ENCODE measurements around the gene TEX11.
"Not testable (repeated sequence)": the region's sequence is repeated elsewhere in the genome, so short reads cannot be mapped to it uniquely, and the experiment has no call there.

TEX11 gene

DNA sequence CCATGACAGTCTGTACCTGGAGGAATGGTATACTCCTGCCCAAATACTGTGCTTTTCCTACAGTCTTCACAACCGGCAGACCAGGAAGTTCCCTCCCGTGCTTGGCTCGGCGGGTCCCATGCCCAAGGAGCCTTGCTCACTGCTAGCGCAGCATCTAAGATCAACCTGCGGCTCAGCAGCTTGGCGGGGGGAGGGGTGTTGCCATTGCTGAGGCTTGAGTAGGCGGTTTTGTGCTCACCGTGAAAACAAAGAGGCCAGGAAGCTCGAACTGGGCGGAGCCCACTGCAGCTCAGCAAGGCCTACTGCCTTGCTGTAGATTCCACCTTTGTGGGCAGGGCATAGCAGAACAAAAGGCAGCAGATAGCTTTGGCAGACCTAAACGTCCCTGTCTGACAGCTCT lies 152.7 kb downstream of the TEX11 start:
- no peak for DNase-seq (ENCODE audit: low read depth in 2 of 2)

DNA sequence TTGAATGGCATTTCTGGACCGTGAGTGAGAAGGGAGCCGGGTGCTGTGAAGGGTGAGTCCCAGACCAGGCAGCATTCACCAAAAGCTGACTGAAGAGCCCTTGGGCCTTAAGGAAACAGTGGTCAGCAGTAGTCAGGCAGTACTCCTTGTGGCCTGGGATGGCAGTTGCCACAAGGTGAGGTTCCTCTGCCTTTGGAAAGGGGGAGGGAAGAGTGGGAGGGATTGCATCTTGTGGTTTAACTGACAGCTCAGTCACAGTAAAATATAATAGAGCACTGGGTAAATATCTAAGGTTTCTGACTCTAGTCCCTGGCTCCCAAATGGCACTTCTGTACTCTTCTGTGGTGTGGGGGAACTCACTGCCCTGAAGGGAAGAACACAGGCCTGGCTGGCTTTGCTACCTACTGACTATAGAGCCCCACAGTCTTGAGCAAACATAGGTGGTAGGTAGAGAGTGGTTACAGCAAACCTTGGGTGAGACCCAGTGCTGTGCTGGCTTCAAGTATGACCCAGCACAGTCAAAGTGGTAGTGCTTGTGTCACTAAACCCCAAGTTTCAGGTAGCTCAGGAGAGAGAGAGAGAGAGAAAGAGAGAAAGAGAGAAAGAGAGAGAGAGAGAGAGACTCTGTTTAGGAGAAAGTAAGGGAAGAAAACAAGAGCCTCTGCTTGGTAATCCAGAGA lies 154.2 kb downstream of the TEX11 start:
- no peak for DNase-seq (ENCODE audit: low read depth in 2 of 2)

DNA sequence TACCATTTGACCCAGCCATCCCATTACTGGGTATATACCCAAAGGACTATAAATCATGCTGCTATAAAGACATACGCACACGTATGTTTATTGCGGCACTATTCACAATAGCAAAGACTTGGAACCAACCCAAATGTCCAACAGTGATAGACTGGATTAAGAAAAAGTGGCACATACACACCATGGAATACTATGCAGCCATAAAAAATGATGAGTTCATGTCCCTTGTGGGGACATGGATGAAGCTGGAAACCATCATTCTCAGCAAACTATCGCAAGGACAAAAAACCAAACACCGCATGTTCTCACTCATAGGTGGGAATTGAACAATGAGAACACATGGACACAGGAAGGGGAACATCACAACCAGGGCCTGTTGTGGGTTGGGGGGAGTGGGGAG lies 174.7 kb downstream of the TEX11 start:
- not testable (repeated sequence) for DNase-seq (ENCODE audit: low read depth in 2 of 2)

DNA sequence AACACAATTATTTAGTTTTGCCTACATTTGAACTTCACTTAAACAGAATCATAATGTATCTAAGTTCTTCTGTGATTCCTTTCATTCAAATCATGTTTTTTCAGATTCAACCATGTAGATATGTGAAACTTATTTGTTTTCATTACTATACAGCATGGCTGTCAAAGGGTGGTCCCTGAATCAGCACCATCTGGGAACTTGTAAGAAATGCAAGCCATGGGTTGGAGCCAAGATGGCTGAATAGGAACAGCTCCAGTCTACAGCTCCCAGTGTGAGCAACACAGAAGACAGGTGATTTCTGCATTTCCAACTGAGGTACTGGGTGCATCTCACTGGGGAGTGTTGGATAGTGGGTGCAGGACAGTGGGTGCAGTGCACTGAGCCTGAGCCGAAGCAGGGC lies 180.6 kb downstream of the TEX11 start:
- DNase-seq (ENCODE audit: low read depth in 2 of 2): not testable (repeated sequence)

DNA sequence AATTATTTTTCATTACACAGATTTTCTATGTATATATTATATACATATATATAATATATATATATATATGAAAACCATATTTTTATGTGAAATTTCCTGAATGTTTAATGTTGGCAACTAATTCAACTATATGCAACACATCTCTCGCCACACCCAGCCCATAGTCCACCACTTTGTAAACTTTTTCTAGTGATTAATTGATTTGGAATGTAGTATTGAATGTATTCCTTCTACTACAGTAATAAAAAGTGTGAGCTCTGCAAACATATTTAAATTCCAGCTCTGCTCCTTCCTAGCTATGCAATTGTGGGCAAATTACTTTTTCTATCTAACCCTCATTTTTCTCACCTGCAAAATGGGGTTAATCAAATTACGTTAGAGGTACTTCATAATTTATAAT lies 187.8 kb downstream of the TEX11 start:
- DNase-seq (ENCODE audit: low read depth in 2 of 2): no peak

DNA sequence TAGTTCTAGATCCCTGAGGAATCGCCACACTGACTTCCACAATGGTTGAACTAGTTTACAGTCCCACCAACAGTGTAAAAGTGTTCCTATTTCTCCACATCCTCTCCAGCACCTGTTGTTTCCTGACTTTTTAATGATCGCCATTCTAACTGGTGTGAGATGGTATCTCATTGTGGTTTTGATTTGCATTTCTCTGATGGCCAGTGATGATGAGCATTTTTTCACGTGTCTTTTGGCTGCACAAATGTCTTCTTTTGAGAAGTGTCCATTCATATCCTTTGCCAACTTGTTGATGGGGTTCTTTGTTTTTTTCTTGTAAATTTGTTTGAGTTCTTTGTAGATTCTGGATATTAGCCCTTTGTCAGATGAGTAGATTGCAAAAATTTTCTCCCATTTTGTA lies 197.2 kb downstream of the TEX11 start:
- not testable (repeated sequence) for DNase-seq (ENCODE audit: low read depth in 2 of 2)

DNA sequence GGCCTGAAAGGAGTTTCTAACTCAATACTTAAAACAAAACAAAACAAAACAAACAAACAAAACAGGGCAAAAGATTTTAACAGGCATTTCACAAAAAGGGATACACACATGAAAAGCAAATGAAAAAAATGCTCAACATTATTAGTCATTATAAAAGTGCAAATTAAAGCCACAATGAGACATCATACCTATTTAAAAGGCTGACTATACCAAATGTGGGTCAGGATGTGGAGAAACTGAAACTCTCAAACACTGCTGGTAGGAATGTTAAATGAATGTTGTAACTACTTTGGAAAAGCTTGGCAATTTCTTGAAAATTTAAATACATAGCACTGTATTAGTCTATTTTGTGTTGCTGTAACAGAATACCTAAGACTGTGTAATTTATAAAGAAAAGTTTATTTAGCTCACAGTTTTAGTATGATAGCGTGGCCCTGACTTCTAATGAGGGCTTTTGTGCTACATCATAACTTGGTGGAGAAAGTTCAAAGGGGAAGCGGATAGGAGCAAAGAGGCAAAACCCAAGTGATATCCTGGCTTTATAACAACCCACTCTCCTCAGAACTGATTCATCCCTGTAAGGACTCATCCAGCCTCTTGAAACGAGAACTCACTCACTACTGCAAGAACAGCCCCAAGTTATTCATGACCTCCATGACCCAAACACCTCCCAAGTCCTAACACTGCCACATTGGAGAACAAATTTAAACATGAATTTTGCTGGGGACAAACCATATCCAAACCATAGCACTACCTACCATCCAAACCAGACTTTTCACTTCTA lies 214.0 kb downstream of the TEX11 start:
- DNase-seq (ENCODE audit: low read depth in 2 of 2): no peak

DNA sequence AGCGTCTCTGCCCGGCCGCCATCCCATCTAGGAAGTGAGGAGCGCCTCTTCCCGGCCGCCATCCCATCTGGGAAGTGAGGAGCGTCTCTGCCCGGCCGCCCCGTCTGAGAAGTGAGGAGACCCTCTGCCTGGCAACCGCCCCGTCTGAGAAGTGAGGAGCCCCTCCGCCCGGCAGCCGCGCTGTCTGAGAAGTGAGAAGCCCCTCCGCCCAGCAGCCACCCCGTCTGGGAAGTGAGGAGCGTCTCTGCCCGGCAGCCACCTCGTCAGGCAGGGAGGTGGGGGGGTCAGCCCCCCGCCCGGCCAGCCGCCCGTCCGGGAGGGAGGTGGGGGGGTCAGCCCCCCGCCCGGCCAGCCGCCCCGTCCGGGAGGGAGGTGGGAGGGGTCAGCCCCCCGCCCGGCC lies 229.1 kb downstream of the TEX11 start:
- DNase-seq (ENCODE audit: low read depth in 2 of 2): not testable (repeated sequence)

DNA sequence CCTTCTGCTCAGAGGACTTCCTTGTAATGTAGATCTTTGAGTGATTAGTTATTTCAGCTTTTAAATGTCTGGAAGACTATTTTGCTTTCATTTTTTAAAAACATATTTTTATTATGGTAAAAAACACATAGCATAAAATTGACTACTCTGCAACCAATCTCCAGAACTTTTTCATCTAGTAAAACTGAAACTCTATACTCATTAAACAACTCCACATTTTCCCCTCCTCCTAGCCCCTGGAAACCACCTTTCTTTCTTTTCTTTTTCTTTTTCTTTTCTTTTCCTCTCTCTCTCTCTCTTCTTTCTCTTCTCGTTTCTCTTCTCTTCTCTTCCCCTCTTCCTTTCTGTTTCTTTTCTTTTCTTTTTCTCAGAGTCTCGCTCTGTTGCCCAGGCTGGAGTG lies 233.2 kb downstream of the TEX11 start:
- DNase-seq (ENCODE audit: low read depth in 2 of 2): no peak

DNA sequence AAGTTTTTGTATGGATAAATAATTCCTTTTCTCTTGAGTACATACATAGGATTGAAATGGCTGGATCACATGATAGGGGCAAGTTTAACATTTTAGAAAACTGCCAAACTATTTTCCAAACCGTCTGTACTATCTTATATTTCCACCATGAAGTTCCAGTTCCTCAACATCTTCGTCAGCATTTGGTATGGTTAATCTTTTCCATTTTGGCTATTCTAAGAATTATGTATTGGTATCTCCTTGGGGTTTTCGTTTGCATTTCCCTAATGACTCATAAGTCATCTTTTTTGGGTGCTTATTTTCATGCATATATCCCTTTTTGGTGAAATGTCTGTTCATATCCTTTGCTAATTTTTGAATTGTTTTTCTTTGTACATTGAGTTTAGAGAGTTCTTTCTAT lies 236.2 kb downstream of the TEX11 start:
- DNase-seq (ENCODE audit: low read depth in 2 of 2): no peak

DNA sequence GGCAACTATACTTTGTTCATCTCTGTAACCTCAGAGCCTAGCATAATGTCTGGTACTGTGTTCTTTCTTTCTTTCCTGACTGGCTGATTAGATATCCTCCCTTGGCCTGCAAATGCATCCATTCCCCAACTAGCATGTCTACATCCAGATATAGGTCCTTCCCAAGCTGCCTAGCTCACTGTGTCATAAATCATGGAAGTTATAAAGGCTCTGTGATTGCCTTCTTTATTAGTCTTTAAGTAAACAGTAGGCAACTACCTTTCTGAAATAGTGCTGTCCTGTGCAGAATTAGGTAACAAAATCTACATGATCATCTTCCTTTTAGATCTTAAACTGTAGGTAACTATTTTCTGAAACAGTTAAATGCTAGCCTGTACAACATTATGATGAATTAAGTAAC lies 239.4 kb downstream of the TEX11 start:
- DNase-seq (ENCODE audit: low read depth in 2 of 2): no peak

DNA sequence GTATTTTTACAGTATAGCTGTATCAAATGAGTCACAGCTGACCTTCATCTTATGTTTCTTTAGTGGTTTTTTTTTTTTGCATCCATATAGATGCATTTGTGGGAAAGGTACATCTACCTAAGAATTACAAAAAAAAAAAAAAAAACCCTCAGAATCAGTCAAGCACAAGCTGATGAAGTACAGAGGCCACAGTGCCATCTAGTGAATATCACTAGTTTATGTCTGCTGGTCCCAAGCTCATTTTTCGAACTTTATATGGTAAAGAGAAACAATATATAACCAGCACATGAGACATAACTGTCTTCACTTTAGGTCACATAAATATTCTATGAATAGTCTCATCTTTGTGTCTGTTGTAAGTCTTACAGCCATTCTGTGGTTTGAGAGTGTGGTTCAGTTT lies 243.8 kb downstream of the TEX11 start:
- no peak for DNase-seq (ENCODE audit: low read depth in 2 of 2)

DNA sequence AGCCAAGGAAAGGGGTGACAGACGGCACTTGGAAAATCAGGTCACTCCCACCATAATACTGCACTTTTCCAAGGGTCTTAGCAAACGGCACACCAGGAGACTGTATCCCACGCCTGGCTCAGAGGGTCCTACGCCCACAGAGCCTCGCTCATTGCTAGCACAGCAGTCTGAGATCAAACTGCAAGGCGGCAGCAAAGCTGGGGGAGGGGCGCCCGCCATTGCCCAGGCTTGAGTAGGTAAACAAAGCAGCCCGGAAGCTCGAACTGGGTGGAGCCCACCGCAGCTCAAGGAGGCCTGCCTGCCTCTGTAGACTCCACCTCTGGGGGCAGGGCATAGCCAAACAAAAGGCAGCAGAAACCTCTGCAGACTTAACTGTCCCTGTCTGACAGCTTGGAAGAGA lies 247.4 kb downstream of the TEX11 start:
- not testable (repeated sequence) for DNase-seq (ENCODE audit: low read depth in 2 of 2)

DNA sequence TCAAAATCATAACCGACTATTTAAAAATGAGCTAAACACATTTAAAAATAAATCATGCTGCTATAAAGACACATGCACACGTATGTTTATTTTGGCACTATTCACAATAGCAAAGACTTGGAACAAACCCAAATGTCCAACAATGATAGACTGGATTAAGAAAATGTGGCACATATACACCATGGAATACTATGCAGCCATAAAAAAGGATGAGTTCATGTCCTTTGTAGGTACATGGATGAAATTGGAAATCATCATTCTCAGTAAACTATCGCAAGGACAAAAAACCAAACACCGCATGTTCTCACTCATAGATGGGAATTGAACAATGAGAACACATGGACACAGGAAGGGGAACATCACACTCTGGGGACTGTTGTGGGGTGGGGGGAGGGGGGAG lies 251.0 kb downstream of the TEX11 start:
- not testable (repeated sequence) for DNase-seq (ENCODE audit: low read depth in 2 of 2)

DNA sequence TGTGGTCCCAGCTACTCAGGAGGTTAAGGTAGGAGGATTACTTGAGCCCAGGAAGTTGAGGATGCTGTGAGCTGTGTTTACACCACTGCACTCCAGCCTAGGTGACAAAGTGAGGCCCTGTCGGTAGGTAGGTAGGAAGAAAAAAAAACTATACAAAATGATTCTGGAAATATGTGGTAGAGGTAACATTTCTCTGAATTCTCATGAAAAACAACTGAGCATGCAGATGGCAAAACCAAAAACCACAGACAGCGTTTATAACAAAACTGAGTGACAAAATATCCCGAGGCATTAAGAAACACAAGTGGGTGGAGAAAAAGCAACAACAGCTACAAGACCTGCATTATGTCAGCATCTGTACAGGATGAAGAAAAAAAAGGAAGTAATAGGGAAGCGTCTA lies 252.2 kb downstream of the TEX11 start:
- no peak for DNase-seq (ENCODE audit: low read depth in 2 of 2)

DNA sequence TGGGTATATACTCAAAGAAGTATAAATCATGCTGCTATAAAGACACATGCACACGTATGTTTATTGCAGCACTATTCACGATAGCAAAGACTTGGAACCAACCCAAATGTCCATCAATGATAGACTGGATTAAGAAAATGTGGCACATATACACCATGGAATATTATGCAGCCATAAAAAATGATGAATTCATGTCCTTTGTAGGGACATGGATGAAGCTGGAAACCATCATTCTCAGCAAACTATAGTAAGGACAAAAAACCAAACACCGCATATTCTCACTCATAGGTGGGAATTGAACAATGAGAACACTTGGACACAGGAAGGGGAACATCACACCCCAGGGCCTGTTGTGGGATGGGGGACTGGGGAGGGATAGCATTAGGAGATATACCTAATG lies 260.6 kb downstream of the TEX11 start:
- not testable (repeated sequence) for DNase-seq (ENCODE audit: low read depth in 2 of 2)

DNA sequence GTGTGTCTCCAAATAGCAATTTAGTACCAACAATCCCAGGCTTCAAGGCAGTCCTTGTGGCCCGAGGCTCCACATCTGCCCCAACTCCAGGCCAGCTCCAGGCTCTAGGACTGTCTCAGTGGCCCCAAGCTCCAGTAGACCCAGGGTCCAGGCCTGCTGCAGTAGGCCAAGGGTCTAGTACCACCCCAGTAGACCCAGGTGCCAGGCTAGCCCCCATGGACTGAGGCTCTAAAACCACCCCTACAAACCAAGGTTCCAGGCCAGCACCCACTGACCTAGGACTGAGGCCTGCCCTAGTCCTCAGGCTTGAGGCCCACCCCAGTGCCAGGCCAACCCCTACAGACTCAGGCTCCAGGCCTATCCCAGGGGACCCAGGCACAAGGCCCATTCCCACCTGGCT lies 272.3 kb downstream of the TEX11 start:
- no peak for DNase-seq (ENCODE audit: low read depth in 2 of 2)

DNA sequence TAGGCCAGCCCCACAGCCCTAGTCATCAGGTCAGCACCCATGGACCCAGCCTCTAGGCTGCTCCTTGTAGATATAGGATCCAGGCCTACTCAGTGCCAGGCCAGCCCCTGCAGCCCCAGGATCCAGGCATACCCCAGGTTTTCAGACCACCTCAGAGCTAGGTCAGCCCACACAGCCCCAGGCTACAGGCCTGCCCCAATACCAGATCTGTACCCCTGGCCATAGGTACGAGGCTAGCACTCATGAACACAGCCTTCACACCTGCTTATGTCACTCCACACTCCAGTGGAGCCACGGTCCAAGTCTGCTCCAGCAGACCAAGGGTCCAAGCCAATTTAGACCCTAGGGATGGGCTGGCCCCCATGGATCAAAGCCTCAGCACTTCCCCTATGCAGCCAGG lies 272.8 kb downstream of the TEX11 start:
- DNase-seq (ENCODE audit: low read depth in 2 of 2): no peak

DNA sequence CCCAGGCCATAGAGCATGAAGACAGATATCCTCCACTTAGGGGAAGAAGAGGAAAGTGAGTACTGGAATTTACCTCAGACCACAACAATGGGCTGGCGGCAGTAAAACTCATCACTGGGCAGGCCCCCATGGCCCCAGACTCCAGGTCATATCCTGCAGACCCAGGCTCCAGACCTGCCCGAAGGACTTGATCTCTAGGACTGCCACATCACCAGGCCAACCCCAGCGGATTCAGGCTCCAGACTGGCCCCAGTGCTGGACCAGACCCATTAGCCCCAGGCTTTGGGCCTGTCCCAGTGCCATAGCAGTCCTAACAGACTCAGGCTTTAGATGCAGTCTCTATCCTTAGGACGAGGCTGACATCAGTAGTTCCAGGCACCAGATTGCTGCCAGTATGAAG lies 273.3 kb downstream of the TEX11 start:
- no peak for DNase-seq (ENCODE audit: low read depth in 2 of 2)

DNA sequence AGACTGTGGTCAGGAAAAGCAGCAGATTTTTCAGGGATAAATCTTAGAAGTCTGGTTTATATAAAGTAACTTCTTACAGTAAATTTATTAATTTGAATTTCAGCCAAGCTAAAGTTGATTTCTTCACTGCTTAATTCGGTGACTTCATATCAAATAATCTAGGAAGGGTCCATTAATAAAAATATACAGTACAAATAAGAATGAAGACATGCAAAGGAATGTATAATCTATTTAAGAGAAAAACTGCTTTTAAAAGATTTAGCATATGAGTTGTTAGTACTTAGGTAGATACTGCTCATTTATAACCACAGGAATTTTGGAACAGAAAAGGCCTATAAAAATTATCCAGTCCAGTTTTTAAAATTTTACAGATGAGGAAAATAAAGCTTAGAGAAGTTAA lies 286.8 kb downstream of the TEX11 start:
- DNase-seq (ENCODE audit: low read depth in 2 of 2): no peak

DNA sequence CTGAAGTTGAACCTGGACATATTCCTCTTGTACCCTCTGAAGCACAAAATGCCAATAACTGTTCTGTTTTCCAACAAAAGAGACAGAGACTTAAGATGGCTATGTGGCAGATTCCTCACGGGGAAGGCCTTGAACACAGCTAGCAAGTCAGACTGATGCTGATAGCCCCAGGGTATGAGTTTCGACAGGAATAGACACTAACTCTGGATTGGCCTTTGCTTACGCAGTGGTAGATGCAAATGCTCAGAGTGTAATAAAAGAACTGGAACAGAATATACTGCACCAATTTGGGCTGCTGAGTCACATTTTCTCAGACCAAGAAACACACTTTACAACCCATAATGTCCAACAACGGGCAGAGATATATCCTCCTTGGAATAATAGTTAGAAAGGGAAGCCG lies 290.0 kb downstream of the TEX11 start:
- no peak for DNase-seq (ENCODE audit: low read depth in 2 of 2)

DNA sequence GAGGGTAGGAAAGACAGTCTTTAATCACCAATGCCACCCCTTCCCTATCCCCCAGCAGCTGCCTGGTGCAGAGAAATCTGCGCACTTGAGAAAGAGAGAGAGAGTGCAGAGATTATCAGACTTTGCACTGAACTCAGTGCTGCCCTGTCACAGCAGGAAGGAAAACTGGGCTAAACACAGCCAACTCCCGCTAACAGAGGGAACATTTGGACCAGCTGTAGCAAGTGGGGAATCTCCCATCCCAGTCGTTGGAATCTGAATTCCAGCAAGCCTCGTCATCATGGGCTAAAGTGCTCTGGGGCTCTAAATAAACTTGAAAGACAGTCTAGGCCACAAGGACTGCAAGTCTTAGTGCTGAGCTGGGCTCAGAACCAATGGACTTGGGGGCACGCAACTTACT lies 295.2 kb downstream of the TEX11 start:
- DNase-seq (ENCODE audit: low read depth in 2 of 2): no peak

DNA sequence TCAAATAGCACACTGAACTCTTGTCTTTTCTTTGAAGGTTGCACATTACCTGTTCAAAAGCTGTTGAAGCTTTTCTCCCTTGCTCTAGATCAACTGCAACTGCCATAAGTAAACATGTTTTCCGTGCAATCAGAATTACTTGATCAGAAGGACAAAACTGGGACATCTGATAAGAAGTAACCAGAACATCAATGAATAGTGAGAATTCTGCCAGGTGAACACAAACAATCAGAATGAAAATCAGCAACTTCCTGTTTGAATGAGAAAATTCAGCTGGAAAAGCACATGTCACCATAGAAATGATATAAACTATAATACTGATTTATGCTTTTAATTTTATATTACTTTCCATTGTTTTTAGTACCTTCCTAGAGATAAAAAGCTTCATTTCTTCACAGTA lies 303.2 kb downstream of the TEX11 start:
- DNase-seq (ENCODE audit: low read depth in 2 of 2): no peak

DNA sequence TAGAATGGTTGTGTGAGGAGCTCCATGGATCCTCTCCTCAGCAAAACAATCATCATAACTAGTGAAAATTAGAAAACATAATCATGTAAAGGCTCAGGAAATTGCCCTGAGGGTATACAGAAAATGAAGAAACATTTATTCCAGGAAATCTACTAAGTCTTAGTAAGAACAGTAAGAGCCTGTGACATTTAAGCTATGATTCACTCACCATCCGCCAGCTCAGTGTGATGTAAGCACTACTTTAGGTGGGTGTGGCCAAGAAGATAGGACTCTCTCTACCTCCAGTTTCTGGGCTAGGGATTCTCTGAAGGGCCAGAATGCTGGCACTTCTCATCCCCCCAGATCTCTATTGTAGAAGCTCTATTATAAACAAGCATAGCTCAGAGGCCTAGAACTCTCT lies 316.4 kb downstream of the TEX11 start:
- DNase-seq (ENCODE audit: low read depth in 2 of 2): peak in 1 of 2 experiments; percentile 0
